Stimulated activated naive CD4-positive, alpha-beta T cell treated with Interleukin-2 at 50 U/mL for 16 hours (primary cell): ENCODE measurements around the gene FN1.

Experiments
- DNase-seq: peaks from one replicate; lab custom pipeline; 2025; lab: John Stamatoyannopoulos, UW

FN1 gene

DNA sequence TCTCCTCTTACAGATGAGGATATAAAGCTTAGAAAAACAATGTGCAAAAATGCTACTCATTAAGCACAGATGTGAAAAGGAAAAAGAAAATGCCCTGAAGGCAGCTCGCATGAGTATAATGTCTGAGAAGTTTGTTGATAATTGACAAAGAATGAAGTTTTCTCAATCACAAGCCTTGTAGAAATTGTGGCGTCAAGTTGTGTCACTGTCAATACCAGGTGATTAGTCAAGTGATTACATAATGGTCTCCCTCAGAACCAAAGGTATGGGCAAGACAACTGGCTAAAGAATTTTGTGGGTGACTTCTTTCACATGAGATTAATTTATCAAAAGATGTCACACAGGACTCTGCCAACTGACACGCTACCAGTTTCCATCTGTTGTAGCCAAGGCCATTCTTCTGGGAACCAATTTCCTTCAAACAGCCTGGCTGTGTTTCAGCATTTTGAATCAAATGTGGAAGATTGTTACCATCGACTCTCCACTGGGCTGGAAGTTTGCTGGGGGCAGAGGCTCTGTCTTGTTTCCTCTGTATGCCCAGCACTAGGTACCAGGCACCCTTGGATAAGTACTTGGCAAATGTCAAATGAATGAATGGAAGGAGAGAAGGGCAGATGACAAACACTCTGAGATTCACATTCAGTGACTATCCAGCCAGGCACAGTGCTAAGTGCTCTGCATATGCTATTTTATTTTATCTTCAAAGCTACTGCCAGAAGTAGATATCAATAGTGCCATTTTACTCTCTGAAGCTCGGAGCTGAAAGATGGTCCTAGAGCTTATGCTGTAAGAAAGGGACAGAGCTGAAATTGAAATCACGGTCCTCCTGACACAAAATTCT lies 5.9 kb upstream of the FN1 start:
- DNase-seq = no peak

DNA sequence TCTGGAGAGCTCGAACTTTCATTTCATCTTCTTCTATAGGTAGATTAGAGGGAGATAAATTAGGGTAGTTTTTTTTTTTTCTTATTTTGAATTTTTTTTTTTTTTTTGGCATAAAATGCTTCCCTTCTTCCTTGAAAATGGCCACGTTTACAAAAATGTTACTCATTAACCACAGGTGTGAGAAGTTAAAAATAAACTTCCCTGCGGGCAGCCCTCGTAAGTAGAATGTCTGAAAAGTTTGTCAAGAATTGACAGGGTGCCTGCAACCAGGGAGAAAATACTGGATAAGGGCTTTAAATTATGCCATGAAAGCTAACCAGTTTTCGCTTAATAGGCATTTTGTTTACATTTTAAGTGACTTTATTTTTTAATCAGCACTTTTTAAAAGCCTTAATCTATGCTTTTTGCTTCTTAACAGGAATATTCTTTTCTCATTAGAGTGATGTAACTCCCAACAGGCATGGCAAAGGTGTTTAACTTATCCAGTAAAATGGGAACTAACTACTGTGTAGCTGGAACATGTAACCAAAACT lies 4.2 kb upstream of the FN1 start:
- no peak for DNase-seq

DNA sequence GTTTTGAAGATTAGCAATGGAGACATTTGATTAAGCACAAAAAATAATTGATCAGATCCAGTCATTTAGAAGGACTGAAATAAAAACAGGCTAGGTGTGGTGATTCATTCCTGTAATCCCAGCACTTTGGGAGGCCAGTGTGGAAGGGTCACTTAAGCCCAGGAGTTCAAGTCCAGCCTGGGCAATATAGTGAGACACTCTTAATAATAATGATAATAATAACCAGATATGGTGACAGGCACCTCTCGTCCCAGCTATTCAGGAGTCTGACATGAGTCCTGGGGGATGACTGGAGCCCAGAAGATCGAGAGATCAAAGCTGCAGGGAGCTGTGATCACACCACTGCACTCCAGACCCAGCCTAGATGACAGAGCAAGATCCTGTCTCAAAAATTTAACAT lies 3.5 kb upstream of the FN1 start:
- DNase-seq = no peak

DNA sequence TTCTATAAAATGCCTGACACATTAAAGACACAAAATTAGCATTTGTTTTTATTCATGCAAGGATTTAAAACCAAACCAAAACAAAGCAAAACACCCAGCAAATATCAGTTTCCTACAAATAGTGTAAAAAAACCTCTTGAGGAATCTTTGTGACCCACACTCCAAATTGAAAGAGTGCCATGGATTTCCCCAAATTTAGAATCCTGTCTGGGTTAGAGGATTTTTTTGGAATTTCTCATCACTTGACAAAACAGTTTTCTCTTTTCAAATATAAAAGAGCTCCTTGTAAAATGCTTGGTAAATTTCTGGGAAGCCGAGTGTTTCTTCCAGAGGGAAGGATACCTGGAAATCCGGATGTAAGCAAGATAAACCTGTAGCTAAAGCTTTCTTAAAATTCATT lies 1.7 kb upstream of the FN1 start:
- no peak for DNase-seq

DNA sequence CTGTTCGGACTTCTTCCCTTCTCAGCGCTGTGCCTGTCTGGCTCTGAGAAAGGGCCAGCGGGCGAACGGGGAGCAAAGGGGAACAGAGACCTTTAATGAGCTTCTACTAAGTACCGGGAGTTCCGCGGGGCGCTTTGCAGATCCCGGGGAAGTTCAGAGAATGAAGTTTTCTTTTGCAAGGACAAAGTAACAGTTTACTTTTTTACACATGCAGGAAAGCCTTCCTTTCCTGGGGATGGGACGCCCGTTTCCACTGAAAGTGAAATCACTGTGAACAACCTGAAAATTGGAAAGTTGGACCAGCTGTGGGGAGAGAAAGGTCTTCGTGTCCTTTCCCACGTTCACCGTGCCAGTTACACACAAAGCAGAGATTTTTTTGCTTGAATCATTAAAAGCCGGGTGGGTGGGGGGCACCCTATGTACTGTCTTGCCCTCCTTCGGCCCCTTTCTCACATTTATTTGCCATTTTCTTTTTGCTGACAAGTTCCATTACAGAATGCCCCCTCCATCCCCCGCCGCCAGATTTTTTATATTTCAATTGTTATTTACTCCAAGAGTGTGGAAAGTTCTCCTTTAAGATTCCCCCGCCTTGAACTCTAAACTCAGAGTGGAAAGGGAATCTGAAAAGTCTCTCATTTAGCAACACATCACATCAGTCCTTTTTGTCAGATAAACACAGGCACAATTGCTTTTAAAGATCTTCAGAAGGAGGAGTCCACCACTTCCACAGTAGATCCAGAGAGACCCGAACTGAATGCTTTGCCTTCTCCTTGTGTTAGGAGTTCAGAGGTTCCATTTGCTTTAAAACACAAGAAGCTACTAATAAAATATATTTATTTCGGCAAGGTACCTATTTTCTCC lies 1.1 kb upstream of the FN1 start:
- DNase-seq = no peak

DNA sequence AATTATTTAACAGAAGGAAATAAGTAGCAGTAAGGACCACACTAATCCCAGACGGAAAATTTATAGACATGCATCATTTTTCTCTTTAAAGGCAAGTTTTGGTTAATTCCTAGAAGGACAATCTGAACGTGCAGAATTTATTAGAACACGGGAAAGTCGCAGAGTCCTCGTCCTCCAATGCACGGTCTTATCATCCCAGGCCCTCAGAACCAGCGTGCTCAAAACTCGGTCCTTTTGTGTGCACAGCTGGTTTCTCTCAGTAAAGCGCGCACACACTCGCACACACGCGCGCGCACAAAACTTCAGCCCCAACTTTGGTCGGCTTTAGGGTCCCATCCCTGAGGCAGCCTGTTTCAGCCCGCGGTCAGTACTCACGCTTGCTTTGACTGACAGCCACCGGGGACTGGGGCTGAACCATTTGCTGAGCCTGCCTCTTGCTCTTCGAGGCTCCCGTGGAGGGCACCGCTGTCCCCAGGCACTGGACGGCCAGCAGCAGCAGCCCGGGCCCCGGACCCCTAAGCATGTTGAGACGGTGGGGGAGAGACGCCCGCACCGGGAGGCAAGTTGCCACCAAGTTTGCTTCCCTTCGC lies 493 bp downstream of the FN1 start:
- no peak for DNase-seq

DNA sequence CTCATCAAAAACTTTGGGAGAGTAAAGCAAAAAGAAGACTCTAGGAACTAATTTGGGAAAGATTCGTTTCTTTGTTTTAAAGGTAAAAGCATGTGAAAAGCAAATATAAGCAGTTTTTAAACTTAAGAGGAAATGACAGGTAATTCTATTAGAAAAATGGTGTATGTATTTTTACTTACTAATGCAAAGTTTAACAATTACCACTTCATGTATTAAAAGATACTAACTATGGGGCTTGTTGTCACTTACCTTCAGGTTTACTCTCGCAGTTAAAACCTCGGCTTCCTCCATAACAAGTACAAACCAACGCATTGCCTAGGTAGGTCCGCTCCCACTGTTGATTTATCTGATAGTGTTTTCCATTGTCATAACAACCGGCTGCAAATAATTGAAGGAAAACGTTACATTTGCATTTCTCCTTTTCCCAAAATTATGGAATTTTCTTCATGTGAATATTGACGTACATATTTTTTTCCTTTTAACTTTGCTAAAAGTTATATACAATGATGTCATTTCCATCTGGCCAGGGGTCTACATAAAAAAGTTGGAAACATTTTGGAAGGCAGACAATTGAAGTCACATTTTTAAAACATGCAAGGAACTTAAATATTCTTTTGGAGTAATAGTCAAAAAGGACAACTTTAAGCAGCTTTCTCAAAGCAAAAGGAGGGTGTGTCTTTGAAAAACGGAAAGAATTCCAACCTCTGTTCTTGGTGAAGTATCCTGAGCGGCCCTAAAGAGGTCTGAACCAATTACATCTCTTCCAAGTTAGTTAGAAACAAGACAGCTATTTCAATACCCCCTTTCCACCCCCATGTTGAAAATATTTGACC lies 1.2 kb downstream of the FN1 start:
- DNase-seq = no peak

DNA sequence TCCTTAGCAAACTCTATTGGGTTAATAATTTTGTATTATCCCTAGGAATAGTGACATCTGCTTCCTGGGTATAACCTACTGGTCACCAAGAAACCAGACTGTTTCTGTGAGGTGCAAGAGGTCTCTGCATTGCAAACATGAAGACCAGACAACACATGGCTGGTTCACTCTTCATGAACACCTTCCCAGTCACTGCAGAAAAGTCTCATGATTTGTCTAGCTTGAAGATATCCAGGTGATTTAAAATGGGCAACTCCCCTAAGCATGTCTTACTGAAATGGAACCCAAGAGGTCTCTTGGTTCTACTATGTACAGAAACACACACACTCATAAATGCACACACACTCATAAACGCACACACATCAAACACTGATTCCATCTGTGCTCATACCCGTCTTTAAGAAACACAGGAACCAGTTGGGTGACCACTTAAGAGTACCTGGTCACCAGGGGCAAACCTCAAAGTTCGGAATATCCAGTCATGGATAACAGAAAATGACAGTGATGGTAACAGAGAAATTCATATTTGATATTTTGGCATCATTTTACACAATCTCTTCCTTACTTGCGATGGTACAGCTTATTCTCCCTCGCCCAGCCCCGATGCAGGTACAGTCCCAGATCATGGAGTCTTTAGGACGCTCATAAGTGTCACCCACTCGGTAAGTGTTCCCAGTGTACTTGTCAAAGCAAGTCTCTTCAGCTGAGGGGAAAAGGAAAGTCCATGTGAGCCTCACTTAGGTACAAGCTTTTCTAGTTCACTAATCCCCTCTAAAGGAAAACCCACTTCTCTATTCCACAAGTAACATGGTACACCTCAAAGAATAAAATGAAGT lies 2.9 kb downstream of the FN1 start:
- no peak for DNase-seq

DNA sequence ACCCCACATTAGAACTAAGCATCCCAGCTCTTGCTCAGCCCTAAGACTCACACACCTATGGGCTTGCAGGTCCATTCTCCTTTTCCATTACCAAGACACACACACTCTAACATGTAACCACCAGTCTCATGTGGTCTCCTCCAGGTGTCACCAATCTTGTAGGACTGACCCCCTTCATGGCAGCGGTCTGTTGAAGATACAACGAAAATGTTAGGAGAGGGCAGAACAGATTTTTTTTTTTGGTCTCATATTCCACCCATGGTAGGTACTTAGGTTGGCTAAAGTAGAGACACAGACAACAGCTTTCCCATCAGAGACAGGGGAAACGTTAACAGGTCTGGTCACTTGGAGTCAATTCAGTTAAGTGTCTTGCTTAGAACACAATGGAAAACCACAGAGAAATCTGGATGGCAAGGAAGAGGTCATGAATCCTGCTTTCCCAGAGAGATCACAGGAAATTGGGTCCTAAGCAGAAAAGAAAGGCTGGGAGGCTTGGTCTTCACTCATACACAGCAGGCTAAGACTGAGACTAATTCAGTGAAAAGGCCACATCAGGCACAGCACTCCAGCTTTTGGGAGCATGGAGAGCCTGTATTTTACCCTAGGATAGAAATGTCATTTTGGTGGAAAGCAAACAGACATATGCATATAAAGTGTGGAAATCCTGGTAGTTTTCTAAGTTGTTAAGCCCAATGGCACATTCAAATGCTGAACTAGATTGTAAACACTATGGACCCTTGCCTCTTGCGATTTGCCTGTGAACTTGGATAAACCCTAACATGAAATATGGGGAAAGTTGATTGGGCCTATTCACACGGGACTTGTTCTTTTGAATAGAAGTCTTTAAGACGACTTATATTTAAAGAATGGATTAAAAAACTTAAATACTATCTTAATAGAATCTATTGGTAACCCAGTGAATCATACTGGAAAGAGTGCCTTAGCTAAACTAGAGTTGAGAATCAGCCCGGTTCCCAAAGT lies 3.8 kb downstream of the FN1 start:
- no peak for DNase-seq

DNA sequence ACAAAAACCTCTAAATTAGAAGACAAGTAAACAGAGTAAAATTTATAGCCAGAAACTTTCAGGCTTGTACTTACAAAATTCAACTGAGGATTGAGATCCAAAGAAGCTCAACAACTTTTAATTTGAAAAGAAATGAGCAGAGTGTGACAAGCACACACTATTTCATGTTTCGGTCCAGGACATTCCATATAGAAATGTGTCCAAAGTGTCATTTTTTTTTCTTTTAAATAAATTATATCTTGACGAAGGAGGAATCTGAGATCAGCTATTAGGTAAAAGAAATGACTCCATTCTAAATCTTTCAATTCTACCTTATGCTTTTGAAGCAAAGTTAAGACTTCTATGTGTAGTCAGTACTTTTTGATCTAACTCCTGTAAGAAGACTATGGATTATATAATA lies 4.6 kb downstream of the FN1 start:
- DNase-seq = no peak

DNA sequence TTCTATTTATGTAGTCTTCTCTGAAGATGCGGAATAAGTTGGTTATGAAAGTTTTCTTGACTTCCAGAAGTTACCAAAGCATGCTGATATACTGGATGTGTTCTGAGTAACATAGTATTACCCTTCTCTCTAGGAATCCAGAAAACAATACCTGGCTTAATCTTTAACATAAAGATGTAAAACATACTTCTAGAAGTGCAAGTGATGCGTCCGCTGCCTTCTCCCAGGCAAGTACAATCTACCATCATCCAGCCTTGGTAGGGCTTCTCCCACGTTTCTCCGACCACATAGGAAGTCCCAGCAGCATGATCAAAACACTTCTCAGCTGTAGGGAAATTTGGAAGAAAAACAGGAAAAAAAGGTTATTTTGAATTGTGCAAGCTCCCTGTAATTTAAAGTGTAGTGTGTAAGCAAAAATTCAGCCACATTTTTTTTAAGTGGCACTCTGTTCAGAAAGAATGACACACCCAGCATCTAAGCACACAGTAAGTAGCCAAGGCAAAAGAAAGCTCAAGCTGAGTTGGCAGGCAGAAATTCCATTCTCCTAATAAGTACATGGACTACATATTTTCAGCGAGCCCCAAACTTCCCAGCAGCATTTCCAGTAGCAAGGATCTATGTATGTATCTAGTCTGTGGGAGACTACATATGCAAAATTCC lies 5.2 kb downstream of the FN1 start:
- no peak for DNase-seq

DNA sequence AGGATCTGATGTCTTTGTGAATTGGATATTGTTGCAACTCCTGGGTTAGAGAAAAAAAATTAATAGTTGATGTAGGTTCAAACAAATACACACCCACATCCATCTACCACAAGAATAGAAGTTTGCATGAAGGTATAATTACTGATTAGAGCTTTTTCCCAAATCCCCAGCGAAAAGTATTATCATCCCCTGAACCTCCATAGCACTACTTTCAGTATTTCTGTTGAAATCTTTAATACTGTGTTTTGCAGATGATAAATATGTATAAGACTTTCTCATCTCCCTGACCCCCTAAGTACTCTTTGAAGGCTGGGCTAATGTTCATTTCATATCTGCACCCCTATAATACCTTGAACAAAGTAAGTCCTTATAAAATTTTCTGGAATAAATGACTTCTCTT lies 6.4 kb downstream of the FN1 start:
- no peak for DNase-seq

DNA sequence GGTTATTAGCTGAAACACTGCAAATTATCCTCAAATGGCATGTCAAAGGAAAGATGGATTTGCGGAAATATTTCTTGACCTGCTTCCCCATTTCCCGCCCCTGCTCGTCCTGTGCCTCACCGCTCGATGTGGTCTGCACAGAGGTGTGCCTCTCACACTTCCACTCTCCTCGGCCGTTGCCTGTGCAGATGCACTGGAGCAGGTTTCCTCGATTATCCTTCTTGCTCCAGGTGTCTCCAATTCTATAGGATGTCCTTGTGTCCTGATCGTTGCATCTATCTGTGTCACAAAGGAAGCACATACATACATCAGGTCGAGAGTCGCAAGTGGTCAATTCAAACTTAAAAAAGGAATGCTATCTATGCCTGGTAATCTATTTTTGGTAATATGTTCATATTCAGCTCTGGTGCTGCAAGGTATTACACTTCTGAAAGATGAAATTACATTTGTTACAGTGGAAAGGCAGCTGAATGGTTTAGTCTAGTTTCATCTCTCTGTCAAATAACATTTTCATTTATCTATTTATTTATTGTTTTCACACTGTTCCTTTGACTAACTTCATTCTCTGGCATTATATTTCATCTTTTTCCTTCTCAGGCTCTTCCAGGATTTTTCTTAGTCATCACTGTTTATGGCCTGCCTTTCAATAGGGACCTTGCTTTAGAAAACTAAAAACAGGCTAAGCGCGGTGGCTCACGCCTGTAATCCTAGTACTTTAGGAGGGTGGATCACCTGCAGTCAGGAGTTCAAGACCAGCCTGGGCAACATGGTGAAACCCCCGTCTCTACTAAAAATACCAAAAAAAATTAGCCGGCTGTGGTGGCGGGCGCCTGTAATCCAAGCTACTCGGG lies 7.6 kb downstream of the FN1 start:
- DNase-seq = no peak

DNA sequence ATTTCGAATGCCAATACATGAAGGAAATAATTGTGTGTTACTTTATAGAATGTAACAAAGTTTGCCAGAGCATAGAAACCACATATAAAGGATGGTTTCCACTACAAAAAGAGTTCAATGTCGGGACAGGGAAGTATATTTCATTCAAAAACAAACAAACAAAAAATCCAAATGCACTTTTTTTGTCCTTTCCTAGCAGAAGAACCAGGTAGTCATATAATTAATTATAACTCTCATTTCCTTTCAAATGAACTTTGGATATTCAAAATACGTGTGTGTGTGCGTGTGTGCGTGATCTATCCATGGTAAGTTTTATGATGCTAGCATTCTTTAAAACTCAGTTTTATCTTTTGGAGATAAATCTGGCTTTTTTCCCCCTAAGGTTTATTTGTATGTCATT lies 8.3 kb downstream of the FN1 start:
- no peak for DNase-seq

DNA sequence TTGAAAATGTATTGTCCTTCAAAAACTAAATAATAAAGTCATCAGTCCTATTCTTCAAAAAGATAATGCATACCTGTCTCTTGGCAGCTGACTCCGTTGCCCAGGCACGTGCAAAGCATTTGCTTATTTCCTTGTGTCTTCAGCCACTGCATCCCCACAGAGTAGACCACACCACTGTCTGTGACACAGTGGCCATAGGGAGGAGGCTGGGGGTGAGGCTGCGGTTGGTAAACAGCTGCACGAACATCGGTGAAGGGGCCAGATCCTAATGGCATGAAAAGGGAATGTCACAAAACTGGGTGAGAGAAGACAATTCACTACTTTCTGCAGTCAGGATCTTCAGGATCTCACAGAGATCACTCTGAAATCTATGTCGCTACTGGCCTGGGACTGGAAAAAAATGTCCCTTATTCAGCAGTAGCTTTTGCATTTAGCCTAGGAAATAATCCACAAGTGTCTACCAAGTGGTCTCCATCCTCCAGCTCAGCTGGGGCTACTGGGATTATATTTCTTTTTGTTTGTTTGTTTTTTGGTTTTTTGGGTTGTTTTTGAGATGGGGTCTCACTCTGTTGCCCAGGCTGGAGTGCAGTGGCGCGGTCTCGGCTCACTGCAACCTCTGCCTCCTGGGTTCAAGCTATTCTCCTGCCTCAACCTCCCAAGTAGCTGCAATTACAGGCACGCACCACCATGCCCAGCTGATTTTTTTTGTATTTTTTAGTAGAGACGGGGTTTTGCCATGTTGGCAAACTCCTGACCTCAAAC lies 10.7 kb downstream of the FN1 start:
- no peak for DNase-seq

DNA sequence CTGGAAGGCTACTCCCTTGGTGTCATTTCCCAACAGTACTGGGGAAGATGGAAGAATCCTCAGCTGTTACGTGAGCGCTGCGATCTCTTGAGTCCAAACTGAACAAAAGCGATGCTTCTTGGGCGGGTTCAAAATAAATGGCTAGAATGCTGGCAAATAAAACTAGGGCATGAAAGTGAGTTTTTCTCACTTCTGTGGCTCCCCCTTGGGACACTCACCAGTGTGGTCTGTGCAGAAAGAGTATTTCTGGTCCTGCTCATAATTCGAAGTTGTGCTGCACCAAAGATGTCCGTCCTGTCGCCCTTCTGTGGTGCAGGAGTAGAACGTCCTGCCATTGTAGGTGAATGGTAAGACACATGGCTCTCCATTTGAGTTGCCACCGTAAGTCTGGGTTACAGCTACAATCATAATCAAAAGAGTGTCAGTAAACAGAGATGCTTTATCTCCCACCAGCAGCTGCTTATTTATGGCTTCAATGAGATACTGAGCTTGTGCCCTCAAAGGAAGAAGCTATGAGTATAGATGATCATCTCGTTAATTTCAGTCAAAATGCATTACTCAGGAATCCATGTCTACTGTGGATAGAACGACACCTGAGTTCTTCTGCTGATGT lies 11.8 kb downstream of the FN1 start:
- DNase-seq = no peak

DNA sequence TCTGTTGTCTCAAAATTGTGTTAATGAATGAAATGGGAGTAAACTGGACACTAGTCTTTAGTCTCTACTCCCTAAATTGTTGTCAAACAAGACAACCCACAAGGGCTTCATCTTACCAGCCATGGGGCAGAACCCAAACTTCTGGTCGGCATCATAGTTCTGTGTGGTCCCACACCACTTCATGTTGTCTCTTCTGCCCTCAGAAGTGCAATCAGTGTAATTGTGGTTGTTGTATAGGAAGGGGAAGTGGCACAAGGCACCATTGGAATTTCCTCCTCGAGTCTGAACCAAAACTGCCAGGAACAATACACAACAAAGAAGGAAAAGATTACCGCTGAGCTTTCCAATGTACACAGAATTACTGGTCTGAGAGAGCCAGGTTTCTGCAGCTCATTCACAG lies 12.6 kb downstream of the FN1 start:
- no peak for DNase-seq
